Endodermal cell (in vitro differentiated cells): ENCODE data around the gene CAMSAP1. TPM values are rescaled to one million over a fixed set of nuclear protein-coding genes. Genes with fewer than 3 reads are reported as not detected.

ENCODE experiments used
- DNase-seq: peaks from one replicate; pipeline ENCODE4 v3.0.0-alpha.2; 2017
- H3K27ac ChIP-seq: 2 replicates; pipeline ENCODE4 v1.5.1; 2013; ENCODE audit warnings: mild to moderate bottlenecking, low read depth, low read length, moderate library complexity
- H3K27me3 ChIP-seq: 2 replicates; pipeline ENCODE4 v1.6.1; 2013; ENCODE audit warnings: mild to moderate bottlenecking, low read length, moderate library complexity; ENCODE audit not compliant: insufficient read depth, control insufficient read depth, poor library complexity, severe bottlenecking
- H3K36me3 ChIP-seq: 2 replicates; pipeline ENCODE4 v1.7.0; 2013; ENCODE audit warnings: mild to moderate bottlenecking, low read length, moderate library complexity; ENCODE audit not compliant: control insufficient read depth, insufficient read depth
- H3K4me1 ChIP-seq: one replicate; pipeline ENCODE4 v1.7.0; 2013; ENCODE audit warnings: low read length; ENCODE audit not compliant: control insufficient read depth, insufficient read depth
- H3K4me3 ChIP-seq: 2 replicates; pipeline ENCODE4 v1.5.1; 2013; ENCODE audit warnings: mild to moderate bottlenecking, low read length, moderate library complexity
- H3K9ac ChIP-seq: 2 replicates; pipeline ENCODE4 v1.6.1; 2013; ENCODE audit warnings: mild to moderate bottlenecking, low read length, moderate library complexity; ENCODE audit not compliant: poor library complexity, severe bottlenecking; ENCODE audit errors: extremely low read depth
- H3K9me3 ChIP-seq: 2 replicates; pipeline ENCODE4 v1.6.1; 2013; ENCODE audit warnings: mild to moderate bottlenecking, low read length, moderate library complexity; ENCODE audit not compliant: control insufficient read depth
- H3K27ac Mint-ChIP-seq: 2 replicates; pipeline ENCODE4 v1.8.0; 2020; ENCODE audit warnings: mixed read lengths
- H3K27me3 Mint-ChIP-seq: 2 replicates; pipeline ENCODE4 v1.8.0; 2021; ENCODE audit warnings: mild to moderate bottlenecking, mixed read lengths; ENCODE audit not compliant: insufficient read depth
- H3K36me3 Mint-ChIP-seq: 2 replicates; pipeline ENCODE4 v1.8.0; 2020; ENCODE audit warnings: low read depth, mixed read lengths
- H3K4me1 Mint-ChIP-seq: 2 replicates; pipeline ENCODE4 v1.8.0; 2020; ENCODE audit warnings: mixed read lengths
- H3K4me3 Mint-ChIP-seq: 2 replicates; pipeline ENCODE4 v1.8.0; 2020; ENCODE audit warnings: mild to moderate bottlenecking, moderate library complexity, mixed read lengths
- H3K9me3 Mint-ChIP-seq: 2 replicates; pipeline ENCODE4 v1.8.0; 2020; ENCODE audit warnings: mild to moderate bottlenecking, mixed read lengths
- WGBS, 2 experiments: methylation state at CpG; one replicate each; pipeline versions ENCODE4 v1.1.5 to v1.1.7; 2013; ENCODE audit warnings: missing lambda C conversion rate in 2 of 2, mixed read lengths in 1 of 2; ENCODE audit not compliant: insufficient coverage in 1 of 2, insufficient read length in 1 of 2; 5-methylcytosine and 5-hydroxymethylcytosine counted together
- total RNA-seq, 2 donors: library from RNA; stranded (reverse); fragmentation: NEBNext Ultra II Directional in 1 of 2; extraction: Animal tissue kit (Norgen Biotek cat#: 25700) in 1 of 2; gene quantifications; 2 replicates in 1 of 2; 3 replicates in 1 of 2; pipeline ENCODE4 v1.2.1, GENCODE V29; 2021
- TF ChIP-seq, protein P1 (sequence below): fragments of 200-600 bp; sonication (generic); conservative IDR thresholded peaks from 2 replicates; pipeline ENCODE4 v1.5.0; 2021; ENCODE audit warnings: antibody characterized with exemption, mild to moderate bottlenecking

Gene CAMSAP1
- total RNA-seq, 2 donors from 2014 or later, result 40.1 to 43.1 TPM

- peaks cover 82% of the 10 kb centered on the region for H3K36me3 Mint-ChIP-seq
- DNase-seq, result no peak
These were observed 84.3 kb downstream of the CAMSAP1 start for GRCh38 chr9:135823036-135823435.

DNA sequence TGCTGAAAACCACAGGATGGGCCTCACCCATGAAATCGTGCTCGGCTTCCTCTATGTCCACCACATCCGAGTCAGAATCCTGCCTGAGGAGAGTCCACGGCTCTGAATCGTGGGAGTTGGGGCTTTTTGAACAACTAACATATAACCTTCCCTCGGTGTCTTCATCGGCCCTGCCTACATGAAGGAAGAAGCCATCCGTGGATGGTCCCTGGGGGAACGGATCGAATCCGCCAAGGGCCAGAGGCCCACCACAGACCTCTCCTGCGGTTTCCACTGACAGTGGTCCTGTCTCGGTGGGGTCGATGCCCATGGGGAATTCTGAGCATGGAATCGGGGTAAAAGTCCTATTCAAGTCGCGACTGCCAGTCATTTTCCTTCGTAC lies 85.0 kb downstream of the CAMSAP1 start:
- H3K4me1 ChIP-seq, result no peaks in the 10 kb centered on the region
- 93 to 98% methylated on average over 18 of the region's 18 CpGs for WGBS, 2 experiments
- no peaks in the 10 kb centered on the region for H3K9me3 ChIP-seq
- Mint-ChIP-seq H3K36me3 (peaks cover 84% of the 10 kb centered on the region), H3K4me1 (no peaks in the 10 kb centered on the region), H3K9me3 (no peaks in the 10 kb centered on the region), H3K27me3 (no peaks in the 10 kb centered on the region), H3K27ac (no peak overlapping the region), H3K4me3 (no peak overlapping the region)
- H3K36me3 ChIP-seq, result peaks cover 78% of the 10 kb centered on the region
- no peak overlapping the region for H3K9ac ChIP-seq
- H3K27me3 ChIP-seq, result no peaks in the 10 kb centered on the region
- TF ChIP-seq, protein P1, sequence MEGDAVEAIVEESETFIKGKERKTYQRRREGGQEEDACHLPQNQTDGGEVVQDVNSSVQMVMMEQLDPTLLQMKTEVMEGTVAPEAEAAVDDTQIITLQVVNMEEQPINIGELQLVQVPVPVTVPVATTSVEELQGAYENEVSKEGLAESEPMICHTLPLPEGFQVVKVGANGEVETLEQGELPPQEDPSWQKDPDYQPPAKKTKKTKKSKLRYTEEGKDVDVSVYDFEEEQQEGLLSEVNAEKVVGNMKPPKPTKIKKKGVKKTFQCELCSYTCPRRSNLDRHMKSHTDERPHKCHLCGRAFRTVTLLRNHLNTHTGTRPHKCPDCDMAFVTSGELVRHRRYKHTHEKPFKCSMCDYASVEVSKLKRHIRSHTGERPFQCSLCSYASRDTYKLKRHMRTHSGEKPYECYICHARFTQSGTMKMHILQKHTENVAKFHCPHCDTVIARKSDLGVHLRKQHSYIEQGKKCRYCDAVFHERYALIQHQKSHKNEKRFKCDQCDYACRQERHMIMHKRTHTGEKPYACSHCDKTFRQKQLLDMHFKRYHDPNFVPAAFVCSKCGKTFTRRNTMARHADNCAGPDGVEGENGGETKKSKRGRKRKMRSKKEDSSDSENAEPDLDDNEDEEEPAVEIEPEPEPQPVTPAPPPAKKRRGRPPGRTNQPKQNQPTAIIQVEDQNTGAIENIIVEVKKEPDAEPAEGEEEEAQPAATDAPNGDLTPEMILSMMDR, result no peak
- no peak overlapping the region for H3K4me3 ChIP-seq
- no peak for DNase-seq
- no peak overlapping the region for H3K27ac ChIP-seq

More at GRCh38 chr9:135823036-135823435, 84.3 kb downstream of the CAMSAP1 start:
- no peaks in the 10 kb centered on the region for H3K27me3 Mint-ChIP-seq
- H3K4me3 ChIP-seq, result no peak overlapping the region
- H3K27me3 ChIP-seq, result no peaks in the 10 kb centered on the region
- no peaks in the 10 kb centered on the region for H3K9me3 ChIP-seq
- H3K4me1 Mint-ChIP-seq, result no peaks in the 10 kb centered on the region
- H3K4me3 Mint-ChIP-seq, result no peak overlapping the region
- H3K4me1 ChIP-seq, result no peaks in the 10 kb centered on the region
- TF ChIP-seq, protein P1, result no peak
- H3K36me3 ChIP-seq, result peaks cover 78% of the 10 kb centered on the region
- H3K9ac ChIP-seq, result no peak overlapping the region
- H3K27ac ChIP-seq, result no peak overlapping the region
- H3K9me3 Mint-ChIP-seq, result no peaks in the 10 kb centered on the region
- H3K27ac Mint-ChIP-seq, result no peak overlapping the region
- WGBS, 2 experiments, result 98 to 99% methylated on average over 9 to 12 of the region's 12 CpGs

GRCh38 chr9:135821733-135822373 lies 85.5 kb downstream of the CAMSAP1 start:
- Histone ChIP-seq H3K27me3 (no peaks in the 10 kb centered on the region), H3K4me3 (no peak overlapping the region), H3K36me3 (peaks cover 78% of the 10 kb centered on the region), H3K9ac (no peak overlapping the region), H3K9me3 (no peaks in the 10 kb centered on the region), H3K4me1 (no peaks in the 10 kb centered on the region), H3K27ac (no peak overlapping the region)
- Mint-ChIP-seq H3K9me3 (no peaks in the 10 kb centered on the region), H3K27me3 (no peaks in the 10 kb centered on the region), H3K27ac (no peak overlapping the region), H3K36me3 (peaks cover 87% of the 10 kb centered on the region), H3K4me3 (no peak overlapping the region), H3K4me1 (no peaks in the 10 kb centered on the region)
- TF ChIP-seq, protein P1, result no peak
- WGBS, 2 experiments, result 95 to 96% methylated on average over 27 of the region's 27 CpGs
- no peak for DNase-seq
